GM21529 (cell line): ENCODE data around the gene TMC2.
"Not testable (repeated sequence)": the region's sequence is repeated elsewhere in the genome, so short reads cannot be mapped to it uniquely, and the experiment has no call there.

Source experiments
- ATAC-seq: cut with Tn5 transposase; IDR thresholded peaks from one replicate; pipeline ENCODE4 v1.9.1; 2021; ENCODE audit not compliant: unreplicated experiment

The TMC2 gene

GRCh38 chr20:2536560-2536986, at the start of gene TMC2:
TMC2 (plus strand) TSS chr20:2536573; CDS start chr20:2536622, 49 bp downstream.
- ATAC-seq: no peak

GRCh38 chr20:2502808-2503384, 33.5 kb upstream of the TMC2 start:
- not testable (repeated sequence) for ATAC-seq

GRCh38 chr20:2504803-2505202, 31.6 kb upstream of the TMC2 start:
- not testable (repeated sequence) for ATAC-seq

GRCh38 chr20:2506426-2506825, 29.9 kb upstream of the TMC2 start:
- not testable (repeated sequence) for ATAC-seq

GRCh38 chr20:2507464-2507863, 28.9 kb upstream of the TMC2 start:
- no peak for ATAC-seq

- peak; percentile 5 for ATAC-seq
Measured at GRCh38 chr20:2507875-2508630, 28.3 kb upstream of the TMC2 start.

GRCh38 chr20:2508631-2509467, 27.5 kb upstream of the TMC2 start, which contains the start of gene ZNF343:
ZNF343 (minus strand) TSS chr20:2508915; CDS start chr20:2493895, 15,020 bp downstream.
- ATAC-seq: peak; percentile 96

- ATAC-seq: no peak
Measured at GRCh38 chr20:2509468-2509781, 26.9 kb upstream of the TMC2 start.

GRCh38 chr20:2509794-2510193, 26.6 kb upstream of the TMC2 start:
- no peak for ATAC-seq

- ATAC-seq: no peak
Measured at GRCh38 chr20:2515203-2515602, 21.2 kb upstream of the TMC2 start.

- ATAC-seq: no peak
Measured at GRCh38 chr20:2516399-2516798, 20.0 kb upstream of the TMC2 start.

GRCh38 chr20:2518096-2518495, 18.3 kb upstream of the TMC2 start:
- no peak for ATAC-seq

GRCh38 chr20:2518558-2518957, 17.8 kb upstream of the TMC2 start:
- no peak for ATAC-seq

- ATAC-seq: no peak
Measured at GRCh38 chr20:2519115-2519809, 17.1 kb upstream of the TMC2 start.

GRCh38 chr20:2520617-2521016, 15.8 kb upstream of the TMC2 start:
- no peak for ATAC-seq

- ATAC-seq: no peak
Measured at GRCh38 chr20:2521369-2522305, 14.7 kb upstream of the TMC2 start.

GRCh38 chr20:2522826-2523429, 13.4 kb upstream of the TMC2 start:
- not testable (repeated sequence) for ATAC-seq

GRCh38 chr20:2523919-2524708, 12.3 kb upstream of the TMC2 start:
- ATAC-seq: peak; percentile 79
